ENCODE measurements around the gene DPCD. TPM values are rescaled to one million over a fixed set of nuclear protein-coding genes. Genes with fewer than 3 reads are reported as not detected.

The DPCD gene
- total RNA-seq, 1 donor from 2014 or later: 2.4 TPM

DNA sequence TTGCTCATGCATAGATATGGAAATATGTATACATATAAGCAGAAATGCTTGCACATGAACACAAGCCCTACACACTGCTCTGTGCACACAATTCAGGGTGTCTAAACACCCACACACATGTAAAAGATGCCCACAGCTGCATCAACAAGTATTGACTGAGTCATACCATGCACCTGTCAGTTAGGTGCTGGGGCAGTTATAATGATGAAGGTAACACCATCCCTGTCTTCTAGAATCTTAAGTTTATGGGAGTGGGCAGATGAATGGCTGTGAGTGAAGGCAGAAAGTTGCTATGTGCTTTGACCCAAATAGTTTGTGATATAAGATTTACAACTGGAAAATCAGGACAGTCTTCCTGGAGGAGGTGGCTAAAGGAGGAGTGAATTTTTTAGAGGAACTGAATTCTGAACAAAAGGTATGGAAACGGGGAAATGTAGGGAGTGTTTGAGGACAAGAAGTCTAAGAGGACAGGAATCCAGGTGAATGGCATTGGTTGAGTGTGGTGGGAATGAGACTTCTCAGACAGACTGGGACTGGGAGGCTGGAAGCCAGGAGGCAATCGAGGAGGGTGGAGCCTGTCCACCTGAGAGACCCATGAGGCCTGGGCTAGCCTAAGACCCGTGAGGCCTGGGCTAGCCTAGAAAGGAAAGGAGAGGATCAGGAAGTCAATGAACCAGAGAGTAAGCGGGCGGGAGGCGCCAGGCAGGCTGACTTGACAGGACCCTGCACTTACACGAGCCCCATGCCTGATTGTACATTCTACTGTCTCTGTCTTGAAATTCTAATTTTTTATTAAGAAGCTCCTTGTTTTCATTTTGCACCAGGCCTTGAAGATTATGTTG, 20.7 kb upstream of the DPCD start:
- intact Hi-C loops (cut with micrococcal nuclease): no loop called here

DNA sequence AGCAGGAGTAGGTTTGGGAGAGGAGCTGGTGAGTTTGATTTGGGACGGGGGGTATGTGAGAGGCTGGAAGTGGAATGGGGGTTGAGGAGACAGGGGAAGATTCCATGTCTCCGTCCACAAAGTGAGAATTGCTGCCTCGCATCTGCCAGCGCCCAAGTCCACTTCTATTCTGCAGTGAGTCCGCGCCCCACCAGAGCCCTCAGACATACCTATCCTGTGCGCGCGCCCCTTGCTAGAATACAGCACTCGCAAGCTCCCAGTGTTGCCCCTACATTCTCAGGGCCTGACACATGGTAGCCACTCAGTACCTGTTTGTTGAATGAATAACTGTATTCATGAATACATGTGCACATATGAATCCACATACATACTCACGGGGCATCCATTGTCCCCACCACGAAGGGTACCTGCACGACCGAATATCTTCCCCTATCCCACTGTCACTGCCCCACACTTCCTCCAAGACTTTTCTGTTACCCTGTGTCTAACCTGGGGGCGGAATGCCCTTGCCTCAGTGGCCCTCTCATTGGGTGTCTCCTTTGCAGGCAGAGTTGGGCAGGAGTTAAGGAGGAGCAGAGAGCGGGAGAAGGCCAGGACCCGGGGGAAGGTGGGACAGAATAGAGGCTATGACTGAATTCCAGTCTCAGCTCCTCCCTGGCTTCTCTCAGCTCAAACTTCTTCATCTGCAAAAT, 19.9 kb upstream of the DPCD start:
- intact Hi-C loops (cut with micrococcal nuclease): no loop called here

DNA sequence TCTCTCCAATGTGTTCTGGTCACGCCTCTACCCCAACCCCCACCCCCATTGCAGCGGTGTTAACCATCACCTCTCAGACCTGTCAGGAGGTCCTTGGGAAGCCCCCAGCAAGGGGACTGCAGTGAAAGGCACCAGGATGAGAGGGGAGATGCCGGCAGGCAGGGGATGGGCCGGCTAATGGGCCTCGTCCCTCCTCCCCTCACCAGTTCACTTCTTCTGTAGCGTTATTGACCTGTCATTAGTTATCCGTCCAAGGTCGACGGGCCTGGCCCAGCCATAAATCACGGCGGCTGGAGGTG, 18.8 kb upstream of the DPCD start:
- intact Hi-C loops (cut with micrococcal nuclease): loop anchor here (1.0 kb wide), 1 partner anchor 216 kb away; no protein-coding TSS in a partner anchor

DNA sequence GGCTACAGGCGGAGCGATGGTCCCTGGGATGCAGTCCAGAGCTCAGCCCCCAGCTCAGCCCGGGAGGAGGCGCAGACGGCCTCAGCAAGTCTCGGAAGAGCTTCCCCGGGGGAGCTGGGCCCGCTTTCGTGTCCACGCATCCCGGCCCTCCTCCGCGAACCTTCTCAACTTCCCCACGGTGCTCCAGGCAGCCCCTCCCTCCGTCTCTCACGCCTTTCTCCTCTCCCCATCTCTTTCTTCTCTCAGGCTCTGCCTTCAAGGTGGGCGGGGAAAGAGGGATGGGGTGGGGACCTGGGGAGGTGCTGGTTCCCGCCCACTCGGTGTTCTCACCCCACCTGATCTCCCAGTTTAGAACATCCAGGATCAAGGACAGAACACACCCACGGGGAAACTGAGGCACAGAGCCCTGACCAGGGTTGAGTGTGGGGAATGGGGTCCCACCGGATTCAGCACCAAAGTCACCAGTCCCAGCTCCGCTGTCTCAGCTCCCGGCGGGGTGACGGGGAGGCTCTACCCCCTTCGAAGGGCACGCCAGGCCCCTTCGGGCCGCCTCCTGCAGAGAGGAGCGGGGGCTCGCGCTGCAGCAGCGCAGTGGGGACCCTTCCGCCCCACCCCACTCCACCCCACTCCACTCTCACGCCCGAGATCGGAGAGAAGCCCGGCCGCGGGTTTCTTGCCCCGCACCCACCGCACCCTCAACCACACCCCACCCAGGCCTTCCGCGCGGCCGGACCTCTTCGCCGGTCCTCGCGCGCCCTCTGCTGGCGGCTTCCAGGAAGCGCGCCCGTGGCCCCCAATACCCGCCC, 18.3 kb upstream of the DPCD start:
- intact Hi-C loops (cut with micrococcal nuclease): loop anchor here (1.0 kb wide), 8 partner anchors 18 to 409 kb away; partner anchors contain the start of genes DPCD and POLL

DNA sequence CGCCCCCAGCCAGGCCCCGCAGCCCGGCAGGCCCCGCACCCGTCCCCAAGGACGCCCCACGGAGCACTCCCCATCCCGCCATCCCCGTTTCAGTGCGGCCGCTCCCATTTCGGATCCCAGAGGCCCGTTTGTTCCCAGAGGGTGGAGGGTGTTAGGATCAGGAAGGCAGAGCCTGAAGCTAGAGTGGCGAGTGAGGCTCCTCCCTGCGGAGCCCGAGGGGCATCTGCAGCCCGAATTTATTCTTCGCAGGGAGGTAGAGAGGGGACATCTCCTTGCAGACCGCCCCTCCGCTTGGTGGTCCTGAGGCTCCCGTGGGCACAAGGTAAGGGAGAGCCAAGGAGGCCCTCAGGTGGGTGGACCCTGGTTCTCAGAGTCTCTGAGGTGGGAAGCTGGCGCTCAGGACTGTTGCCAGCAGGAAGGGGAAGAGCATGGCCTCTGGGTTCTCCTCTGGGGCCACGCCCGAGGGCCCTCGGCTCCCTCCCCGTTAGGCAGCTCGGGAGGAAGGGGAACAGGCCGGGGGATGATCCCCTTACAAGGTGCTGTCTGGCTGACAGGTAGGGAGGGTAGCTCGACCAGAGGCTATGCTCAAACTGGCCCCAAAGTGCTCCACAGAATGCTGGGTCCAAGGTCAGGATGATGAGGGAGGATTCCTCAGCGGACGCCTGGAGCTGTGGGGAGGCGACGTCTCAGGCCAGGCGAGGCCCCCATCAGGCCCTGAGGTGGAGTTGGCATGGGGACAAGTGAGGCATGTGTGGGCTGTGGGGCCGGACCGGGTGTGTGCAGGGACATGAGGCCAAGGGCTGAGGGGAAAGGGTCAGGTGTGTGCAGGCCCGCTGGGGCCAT, 17.5 kb upstream of the DPCD start:
- intact Hi-C loops (cut with micrococcal nuclease): loop anchor here (1.0 kb wide), 7 partner anchors 18 to 409 kb away; partner anchors contain the start of genes DPCD and POLL

DNA sequence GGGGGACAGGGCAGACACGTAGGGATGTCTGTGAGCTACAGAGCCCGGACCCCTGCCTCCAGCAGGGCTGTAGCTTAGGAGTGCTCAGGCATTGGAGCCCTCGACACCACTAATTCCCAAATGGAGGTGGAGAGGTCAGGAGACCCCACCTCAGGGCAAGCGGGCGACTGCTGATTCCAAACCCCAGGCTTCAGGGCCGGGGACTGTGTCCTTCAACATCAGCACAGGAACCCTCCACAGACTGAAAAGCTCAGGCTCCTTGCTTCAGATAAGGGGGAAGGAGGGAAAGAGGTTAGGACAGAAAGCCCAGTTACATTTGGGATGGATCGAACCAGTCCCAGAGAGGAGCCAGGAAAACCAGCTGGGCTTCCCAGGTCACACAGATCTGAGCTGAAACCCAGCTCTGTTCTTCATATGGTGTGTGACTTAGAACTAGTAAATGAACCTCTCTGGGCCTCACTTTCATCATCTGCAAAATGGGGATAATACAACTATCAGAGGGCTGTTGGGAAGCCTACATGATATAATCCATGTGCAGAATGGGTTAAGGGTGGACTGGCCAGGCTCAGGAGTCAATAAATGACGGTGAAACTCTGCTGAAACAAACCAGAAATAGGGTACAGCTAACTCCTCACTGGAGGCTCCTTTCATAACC, 16.7 kb upstream of the DPCD start:
- intact Hi-C loops (cut with micrococcal nuclease): no loop called here

DNA sequence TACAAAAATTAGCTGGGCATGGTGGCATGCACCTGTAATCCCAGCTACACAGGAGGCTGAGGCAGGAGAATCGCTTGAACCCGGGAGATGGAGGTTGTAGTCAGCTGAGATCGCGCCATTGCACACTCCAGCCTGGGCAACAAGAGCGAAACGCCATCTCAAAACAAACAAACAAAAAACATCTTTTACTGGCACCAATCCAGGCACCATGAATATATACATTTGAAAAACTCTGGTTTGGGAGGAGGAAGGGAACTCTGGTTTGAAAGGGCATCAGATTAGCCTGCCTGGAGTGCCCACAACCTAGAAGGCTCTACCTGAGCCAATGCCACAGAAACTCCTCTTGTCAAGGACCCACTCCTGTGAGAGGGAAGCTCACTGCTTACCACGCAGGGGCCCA, 16.0 kb upstream of the DPCD start:
- intact Hi-C loops (cut with micrococcal nuclease): no loop called here

DNA sequence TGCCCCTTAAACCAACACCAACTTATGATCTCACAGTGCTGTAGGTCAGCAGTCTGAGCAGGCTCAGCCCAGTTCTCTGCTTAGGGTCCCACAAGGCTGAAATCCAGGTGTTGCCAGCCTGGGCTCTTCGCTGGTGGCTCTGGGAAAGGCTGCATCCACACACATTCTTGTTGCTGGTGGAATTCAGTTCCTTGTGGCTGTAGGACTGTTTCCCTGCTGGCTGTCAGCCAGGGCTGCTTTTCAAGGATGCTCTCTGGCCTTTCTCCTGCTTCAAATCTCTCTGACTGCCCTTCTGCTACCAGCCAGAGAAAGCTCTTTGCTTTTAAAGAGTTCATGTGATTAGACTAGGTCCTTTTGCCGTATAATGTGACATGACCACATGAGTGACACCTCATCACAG, 15.3 kb upstream of the DPCD start:
- intact Hi-C loops (cut with micrococcal nuclease): no loop called here

DNA sequence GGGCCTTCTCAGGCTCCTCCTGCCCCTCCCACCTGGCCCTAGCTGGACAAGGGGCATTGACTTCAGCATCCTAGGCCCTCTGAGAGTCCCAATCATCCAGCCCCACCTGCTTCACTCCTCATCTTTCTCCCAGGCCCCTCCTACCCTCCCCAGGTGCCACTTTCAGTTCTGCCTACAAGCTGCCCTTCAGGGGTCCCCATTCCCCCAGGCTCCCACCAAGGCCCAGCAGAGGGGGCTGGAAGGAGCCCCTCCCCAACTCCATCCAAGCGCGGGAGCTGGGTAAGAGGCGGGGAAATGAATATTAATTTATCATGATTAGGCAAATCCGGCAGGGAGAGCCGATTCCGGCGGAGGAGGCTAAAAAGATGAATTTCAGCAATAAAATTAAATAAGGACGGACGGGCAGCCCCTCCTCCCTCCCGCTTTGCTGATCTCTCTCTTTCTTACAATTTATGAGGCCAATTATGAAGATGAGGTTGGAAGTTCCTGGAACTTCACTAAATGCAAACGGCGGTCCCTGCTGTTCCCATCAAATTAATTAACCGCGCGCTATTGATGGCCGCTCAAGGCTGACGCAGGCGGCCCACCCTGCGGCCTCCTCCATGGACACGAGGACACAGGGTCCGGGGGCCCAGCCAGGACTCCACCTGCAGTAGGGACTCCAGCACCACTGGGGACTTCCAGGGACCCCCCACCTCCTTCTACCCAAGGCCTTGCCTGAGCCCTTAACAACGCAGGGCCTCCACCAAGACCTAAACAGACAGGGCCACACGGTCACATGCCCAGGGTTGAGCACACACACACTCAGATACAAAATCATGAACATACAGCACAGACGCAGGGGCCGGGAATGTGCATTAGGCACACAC, 14.0 kb upstream of the DPCD start:
- intact Hi-C loops (cut with micrococcal nuclease): no loop called here

DNA sequence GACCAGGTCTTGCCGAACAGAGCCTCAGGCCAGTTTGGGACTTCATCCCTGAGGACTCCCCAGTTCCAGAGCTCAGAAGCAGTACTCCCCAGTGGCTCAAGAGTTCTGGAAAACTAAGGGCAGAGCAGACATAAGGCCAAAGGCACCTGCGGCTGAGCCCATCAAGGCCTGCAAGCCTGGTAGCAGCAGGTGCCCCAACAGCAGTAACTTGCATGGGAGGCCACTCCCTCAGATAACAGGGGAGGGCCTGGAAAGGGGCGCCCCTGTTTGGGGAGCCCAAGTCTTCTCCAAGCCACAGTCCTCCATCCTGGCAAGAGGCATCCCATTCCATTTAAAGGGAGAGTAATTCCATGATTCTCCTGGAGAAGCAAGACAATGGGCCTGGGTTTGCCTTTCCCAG, 13.0 kb upstream of the DPCD start:
- intact Hi-C loops (cut with micrococcal nuclease): no loop called here

DNA sequence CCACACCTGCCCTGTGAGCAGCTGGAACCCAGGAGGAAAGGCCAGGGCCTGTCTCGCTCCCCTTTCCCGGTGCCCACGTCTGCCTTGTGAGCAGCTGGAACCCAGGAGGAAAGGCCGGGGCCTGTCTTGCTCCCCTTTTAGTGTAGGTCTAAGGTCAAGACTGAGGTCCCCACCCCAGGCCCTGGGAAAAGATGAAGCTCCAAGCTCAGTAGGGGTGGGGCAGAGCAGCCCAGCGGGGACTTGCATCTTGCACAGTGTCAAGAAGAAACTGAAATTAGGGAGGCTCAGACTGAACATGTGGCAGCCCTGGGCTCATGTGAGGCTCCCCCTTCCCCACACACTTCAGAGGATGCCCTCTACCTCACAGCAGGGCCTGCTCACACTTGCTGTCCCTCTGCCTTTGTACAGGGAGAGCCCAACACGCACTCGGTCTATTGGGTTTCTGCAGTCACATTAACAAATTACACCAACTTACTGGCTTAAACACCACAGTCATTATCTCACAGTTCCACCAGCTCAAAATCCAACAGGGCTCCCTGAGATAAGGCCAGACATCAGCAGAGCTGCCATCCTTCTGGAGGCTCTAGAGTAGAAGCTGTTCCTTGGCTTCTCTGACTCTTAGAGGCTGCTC, 12.4 kb upstream of the DPCD start:
- intact Hi-C loops (cut with micrococcal nuclease): no loop called here

DNA sequence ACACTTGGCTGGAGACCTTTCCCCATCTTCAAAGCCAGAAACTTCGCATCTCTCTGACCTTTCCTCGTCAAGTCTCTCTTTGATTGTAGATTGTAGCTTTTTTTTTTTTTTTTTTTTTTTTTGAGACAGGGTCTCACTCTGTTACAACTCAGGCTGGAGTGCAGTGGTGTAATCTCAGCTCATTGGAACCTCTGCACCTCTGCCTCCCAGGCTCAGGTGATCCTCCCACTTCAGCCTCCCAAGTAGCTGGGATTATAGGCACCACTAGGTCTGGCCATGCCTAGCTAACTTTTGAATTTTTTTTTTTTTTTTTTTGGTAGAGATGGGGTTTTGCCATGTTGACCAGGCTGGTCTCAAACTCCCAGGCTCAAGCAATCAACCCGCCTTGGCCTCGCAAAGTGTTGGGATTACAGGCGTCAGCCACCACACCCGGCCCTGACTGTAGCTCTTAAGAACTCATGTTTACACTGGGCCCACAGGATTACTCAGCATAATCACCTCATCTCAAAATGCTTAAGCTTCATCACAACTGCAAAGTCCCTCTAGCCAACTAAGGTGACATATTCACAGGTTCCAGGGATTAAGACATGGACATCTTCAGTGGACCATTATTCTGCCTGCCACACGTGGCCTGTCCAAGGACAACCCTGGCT, 11.8 kb upstream of the DPCD start:
- intact Hi-C loops (cut with micrococcal nuclease): no loop called here

DNA sequence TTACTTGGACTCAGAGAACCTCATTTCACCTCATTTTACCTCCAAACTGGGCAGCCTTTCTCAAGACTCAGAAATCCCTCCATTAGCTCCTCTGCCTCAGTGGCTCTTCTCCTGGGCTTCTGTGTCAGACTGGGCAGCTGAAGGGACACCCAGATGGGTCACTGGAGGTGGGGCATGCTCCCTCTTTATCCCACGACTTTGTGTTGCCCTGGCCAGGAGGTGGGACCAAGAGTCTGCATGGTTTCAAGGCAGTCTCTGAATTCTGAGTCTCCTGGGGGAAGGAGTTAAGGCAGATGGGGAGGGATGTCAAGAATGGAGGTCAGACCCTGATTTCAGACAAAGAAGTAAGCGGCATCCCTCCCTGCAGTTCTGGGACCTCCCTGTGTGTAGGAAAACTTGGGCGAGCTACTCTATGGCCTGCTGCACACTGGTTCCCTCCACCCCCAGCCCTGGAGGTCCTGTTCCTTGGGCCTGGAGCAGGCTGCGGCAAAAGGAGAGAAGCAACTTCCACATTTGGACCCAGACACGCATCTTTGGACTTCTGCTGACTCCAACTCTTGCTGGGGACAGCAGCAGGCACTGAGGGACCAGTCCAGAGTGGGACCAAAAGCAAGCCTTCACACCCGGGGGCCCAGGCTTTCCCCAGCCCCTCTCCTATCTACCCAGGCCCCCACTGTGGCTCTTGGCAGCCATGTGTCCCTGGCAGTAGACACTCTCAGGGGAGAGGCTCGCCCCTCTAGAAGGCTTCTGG, 10.8 kb upstream of the DPCD start:
- intact Hi-C loops (cut with micrococcal nuclease): no loop called here

DNA sequence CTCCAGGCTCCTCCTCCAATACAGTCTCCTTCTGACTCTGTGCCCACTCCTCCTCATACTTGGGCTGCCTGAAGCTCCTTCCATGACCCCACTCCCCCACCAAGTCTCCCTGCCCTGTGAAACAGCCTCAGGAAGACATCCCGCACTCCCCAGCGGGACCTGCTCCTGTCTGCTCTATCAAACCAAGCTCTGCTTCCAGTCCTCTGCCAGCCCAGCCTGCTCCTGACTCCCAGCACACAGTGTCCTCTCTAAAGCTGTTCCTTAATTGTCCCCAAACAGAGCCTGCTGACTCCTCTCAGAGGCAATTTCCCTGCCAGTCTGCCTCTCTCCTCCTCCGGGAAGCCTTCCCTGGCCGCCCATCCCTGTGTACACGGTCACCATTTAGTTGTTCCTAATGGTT, 9.9 kb upstream of the DPCD start:
- intact Hi-C loops (cut with micrococcal nuclease): no loop called here

DNA sequence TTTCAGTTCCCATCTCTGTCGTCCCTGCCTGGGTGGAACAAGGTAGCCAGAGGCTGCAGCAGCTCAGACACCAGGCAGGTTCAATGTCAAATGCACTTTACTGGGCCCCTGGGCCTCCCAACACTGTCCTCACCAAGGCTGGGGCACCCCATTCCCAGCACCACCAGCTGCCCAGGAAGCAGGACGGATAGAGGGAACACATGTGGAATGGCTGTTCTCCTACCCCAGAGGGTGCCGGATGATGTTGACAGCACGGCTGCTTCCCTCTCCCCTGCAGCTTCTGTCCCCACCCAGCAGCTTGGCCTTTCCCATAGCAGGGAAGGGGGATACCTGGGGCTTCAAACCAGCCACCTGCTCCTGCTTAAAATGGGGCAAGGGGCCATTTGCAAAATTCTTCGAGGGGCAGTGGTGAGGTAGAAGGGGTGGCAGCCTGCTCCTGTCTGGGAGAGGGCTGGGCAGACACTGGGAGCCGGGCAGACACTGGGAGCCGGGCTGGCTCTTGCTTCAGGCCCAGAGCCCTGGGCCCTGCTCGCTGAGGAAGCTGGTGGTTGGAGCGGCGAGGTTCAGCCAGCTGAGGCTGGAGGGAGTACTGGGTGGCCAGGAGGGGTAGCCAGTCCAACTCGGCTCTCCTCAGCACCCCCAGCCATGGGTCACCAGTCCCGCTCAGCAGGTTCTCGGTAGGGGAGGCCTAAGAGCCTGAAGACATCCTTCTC, 9.2 kb upstream of the DPCD start:
- intact Hi-C loops (cut with micrococcal nuclease): no loop called here

DNA sequence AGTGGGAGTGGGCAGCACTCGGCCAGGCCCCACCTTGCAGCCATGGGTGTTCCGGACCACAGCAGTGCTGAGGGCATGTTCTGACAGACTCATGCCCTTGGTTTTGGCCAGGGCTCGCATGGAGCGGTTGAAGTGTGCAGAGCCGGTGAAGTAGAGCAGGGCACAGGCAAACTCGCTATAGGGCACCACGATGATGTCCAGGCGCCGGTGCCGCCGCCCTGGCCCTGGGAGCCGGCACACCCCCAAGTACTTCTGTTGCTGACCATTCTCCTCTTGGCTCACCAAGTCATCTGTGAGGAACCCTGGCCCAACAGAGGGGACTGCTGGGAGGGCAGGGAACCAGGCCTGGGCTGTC, 8.6 kb upstream of the DPCD start:
- intact Hi-C loops (cut with micrococcal nuclease): no loop called here

Measured in T-helper 1 cell treated with Interleukin-12 subunit alpha and Interleukin-12 subunit beta and Interleukin-4 antibody, amounts not matched to agents 30 ng/mL and 1 ng/mL, for 36 hours (primary cell).